Lower lobe of right lung (tissue), 2 donors: ENCODE data around the gene SLC4A4. TPM values are rescaled to one million over a fixed set of nuclear protein-coding genes. Genes with fewer than 3 reads are reported as not detected.

Experiments used
- ATAC-seq, 2 donors: fragments of 200-7000 bp; cut with Tn5 transposase; one replicate each; pipeline ENCODE4 v1.9.1; 2020 to 2022; ENCODE audit warnings: mild to moderate bottlenecking in 2 of 2, moderate library complexity in 2 of 2
- DNase-seq: peaks from one replicate; pipeline ENCODE4 v3.0.0-alpha.2; 2020
- H3K27ac ChIP-seq: fragments of 200-600 bp; one replicate; pipeline ENCODE4 v1.8.0; 2022
- H3K27me3 ChIP-seq: fragments of 200-600 bp; one replicate; pipeline ENCODE4 v1.8.0; 2022; ENCODE audit warnings: low read depth
- H3K36me3 ChIP-seq: fragments of 200-600 bp; one replicate; pipeline ENCODE4 v1.8.0; 2022; ENCODE audit warnings: mild to moderate bottlenecking
- H3K4me1 ChIP-seq: fragments of 200-600 bp; one replicate; pipeline ENCODE4 v1.8.0; 2022
- H3K4me3 ChIP-seq: fragments of 200-600 bp; one replicate; pipeline ENCODE4 v1.8.0; 2022; ENCODE audit warnings: mild to moderate bottlenecking
- H3K9me3 ChIP-seq: fragments of 200-600 bp; one replicate; pipeline ENCODE4 v1.8.0; 2022
- intact Hi-C: fragments of 100-400 bp; cut with DNase I; formaldehyde crosslinking; loops from one replicate; pipeline ENCODE4 v1.11.0; 2022
- total RNA-seq: library from RNA; stranded (reverse); fragmentation: NEBNext Ultra II Directional; extraction: Animal tissue kit (Norgen Biotek cat#: 25700); gene quantifications from one replicate; pipeline ENCODE4 v1.2.1, GENCODE V29; 2021
- TF ChIP-seq, protein P1 (sequence below): fragments of 200-600 bp; IDR thresholded peaks from one replicate; pipeline ENCODE4 v1.8.0; 2022; ENCODE audit warnings: antibody characterized with exemption, mild to moderate bottlenecking
- donor health status: DM: no; HTN: yes; CAD: no; lungs with severe emphysema.

SLC4A4 gene
- total RNA-seq, 1 donor from 2014 or later = 18.8 TPM

DNA sequence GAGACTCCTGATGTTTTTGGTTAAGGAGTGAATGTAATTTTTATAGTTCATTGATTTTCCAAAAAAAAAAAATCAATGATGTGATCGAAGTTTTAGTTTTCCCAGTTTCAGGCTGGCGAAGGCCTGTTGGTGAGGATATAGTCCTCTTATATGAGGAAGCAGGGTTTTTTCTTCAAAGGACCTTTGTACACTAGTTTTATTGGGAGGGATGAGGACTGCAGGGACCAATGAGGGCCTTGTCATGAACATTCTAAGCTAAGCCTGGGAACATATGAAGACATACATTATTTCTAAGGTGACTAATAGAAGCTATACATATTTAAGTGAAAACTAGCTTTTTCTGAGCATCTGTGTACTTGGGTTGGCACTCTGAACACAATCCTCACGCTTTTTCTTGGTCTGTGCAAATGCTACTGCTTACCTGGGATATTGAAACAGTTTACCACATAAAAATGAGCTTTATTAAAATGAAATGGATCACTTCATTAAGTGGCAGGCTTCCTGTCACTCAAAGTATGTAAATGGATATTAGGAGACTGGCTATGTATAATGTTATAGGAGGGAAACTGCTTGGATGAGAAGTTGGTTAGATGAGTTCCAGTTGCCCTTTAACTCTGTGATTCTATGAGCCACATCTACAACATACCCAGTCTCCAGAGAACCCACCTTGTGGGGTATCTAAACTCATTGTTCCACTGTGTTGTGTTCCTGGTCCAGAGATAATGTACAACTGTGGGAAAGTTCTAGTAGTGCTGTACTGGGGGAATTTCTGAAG, 43.5 kb downstream of the SLC4A4 start:
- ATAC-seq (no peak), DNase-seq (no peak)
- Histone ChIP-seq H3K9me3 (no peaks in the 10 kb centered on the region), H3K27me3 (no peaks in the 10 kb centered on the region), H3K4me3 (no peak overlapping the region), H3K27ac (no peak overlapping the region), H3K36me3 (no peaks in the 10 kb centered on the region), H3K4me1 (no peaks in the 10 kb centered on the region)
- intact Hi-C loops = no loop called here
- TF ChIP-seq, protein P1, sequence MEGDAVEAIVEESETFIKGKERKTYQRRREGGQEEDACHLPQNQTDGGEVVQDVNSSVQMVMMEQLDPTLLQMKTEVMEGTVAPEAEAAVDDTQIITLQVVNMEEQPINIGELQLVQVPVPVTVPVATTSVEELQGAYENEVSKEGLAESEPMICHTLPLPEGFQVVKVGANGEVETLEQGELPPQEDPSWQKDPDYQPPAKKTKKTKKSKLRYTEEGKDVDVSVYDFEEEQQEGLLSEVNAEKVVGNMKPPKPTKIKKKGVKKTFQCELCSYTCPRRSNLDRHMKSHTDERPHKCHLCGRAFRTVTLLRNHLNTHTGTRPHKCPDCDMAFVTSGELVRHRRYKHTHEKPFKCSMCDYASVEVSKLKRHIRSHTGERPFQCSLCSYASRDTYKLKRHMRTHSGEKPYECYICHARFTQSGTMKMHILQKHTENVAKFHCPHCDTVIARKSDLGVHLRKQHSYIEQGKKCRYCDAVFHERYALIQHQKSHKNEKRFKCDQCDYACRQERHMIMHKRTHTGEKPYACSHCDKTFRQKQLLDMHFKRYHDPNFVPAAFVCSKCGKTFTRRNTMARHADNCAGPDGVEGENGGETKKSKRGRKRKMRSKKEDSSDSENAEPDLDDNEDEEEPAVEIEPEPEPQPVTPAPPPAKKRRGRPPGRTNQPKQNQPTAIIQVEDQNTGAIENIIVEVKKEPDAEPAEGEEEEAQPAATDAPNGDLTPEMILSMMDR = no peak

GRCh38 chr4:71382900-71383560, 44.2 kb downstream of the SLC4A4 start:
- intact Hi-C loops = no loop called here
- no peaks in the 10 kb centered on the region for H3K4me1 ChIP-seq
- ATAC-seq (no peak), DNase-seq (no peak)
- TF ChIP-seq, protein P1 = no peak
- no peaks in the 10 kb centered on the region for H3K36me3 ChIP-seq
- no peak overlapping the region for H3K27ac ChIP-seq
- no peaks in the 10 kb centered on the region for H3K9me3 ChIP-seq
- no peak overlapping the region for H3K4me3 ChIP-seq
- H3K27me3 ChIP-seq = no peaks in the 10 kb centered on the region

DNA sequence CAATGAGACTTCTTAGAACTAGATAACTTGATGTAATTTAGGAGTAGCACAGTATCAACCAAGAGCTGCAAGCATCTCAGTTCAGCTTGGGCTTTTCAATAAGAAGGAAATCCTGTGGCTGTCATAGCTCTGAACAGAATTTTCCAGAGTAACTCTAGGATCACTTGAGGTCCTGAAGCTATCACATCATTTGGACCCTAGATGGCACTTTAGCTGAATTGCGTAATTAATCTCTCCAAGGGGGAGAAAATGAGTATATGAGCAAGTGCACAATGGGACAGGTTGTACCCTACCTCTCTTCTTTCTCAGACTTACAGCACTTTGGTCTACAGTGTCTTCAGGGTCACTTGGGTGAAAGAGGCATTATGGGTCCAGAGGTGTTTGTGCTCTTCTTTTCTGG, 45.2 kb downstream of the SLC4A4 start:
- no peak overlapping the region for H3K4me3 ChIP-seq
- H3K9me3 ChIP-seq = no peaks in the 10 kb centered on the region
- ATAC-seq = no peak
- H3K27ac ChIP-seq = no peak overlapping the region
- no peaks in the 10 kb centered on the region for H3K36me3 ChIP-seq
- H3K27me3 ChIP-seq = no peaks in the 10 kb centered on the region
- TF ChIP-seq, protein P1 = no peak
- no peak for DNase-seq
- H3K4me1 ChIP-seq = no peaks in the 10 kb centered on the region
- intact Hi-C loops = no loop called here

DNA sequence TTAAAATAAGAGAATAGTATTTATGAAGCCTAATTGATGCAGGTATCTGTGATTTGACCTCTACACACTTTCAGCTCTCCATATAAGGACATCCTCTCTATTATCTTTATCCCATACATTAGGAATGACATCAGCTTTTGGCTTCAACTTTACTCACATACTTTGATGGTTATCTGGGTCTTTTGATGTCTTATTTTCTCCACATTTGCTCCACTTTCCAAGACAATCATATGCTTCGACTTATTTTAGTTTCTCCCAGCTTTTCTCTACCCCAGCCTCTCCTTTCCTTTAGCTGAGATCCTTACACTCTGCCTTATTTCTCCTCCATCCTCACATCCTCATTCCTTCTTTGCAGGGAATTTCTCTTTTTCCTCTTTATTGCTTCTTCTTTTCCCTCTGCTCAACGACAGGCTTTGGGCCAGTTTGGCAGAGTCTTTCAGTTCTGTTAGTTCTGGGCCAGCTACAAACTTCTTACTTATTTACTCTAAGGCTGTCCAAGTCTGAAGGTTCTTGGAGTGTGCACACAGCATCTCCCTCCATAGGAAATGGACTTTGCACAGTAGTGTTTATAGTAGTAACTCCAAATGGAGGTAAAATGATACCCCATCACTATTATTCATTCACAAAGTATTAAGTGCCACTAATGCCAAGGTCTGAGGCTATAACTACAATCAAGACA, 50.5 kb downstream of the SLC4A4 start:
- DNase-seq (no peak), ATAC-seq (no peak)
- Histone ChIP-seq H3K36me3 (no peaks in the 10 kb centered on the region), H3K27me3 (no peaks in the 10 kb centered on the region), H3K27ac (no peak overlapping the region), H3K4me1 (no peaks in the 10 kb centered on the region), H3K4me3 (no peak overlapping the region), H3K9me3 (no peaks in the 10 kb centered on the region)
- TF ChIP-seq, protein P1 = no peak
- intact Hi-C loops = no loop called here

- intact Hi-C loops = no loop called here
- Histone ChIP-seq H3K4me3 (no peak overlapping the region), H3K36me3 (no peaks in the 10 kb centered on the region), H3K9me3 (no peaks in the 10 kb centered on the region), H3K4me1 (no peaks in the 10 kb centered on the region), H3K27ac (no peak overlapping the region), H3K27me3 (no peaks in the 10 kb centered on the region)
- DNase-seq = no peak
- ATAC-seq = no peak
- TF ChIP-seq, protein P1 = no peak
These were observed 53.3 kb downstream of the SLC4A4 start for GRCh38 chr4:71392109-71392508.
